Measurements from ENCODE around the gene TMEM236.
"Not testable (repeated sequence)": the region's sequence is repeated elsewhere in the genome, so short reads cannot be mapped to it uniquely, and the experiment has no call there.

The TMEM236 gene, protein sequence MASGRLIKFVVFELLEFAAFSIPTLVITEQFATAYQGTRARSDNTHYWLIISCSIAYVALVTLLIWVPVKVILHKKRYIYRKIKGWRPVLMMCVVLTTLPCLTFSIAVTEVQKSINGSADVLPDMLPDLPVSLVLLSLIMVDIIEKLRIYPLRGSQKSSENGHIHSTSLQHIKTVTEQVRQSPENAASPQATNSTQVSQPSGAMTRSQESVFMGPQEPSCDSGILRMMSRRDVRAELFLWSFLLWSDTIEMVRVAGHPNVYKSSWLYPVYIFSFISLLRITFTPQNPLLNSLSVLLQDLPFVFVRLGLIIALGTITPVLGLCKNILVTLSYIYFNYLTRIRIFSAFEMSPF

GRCh38 chr10:17751781-17752445 lies at the start of gene TMEM236:
TSS of gene TMEM236 (plus strand) at chr10:17752201. CDS start at chr10:17752296, 95 bp downstream.
- no peak for DNase-seq (ENCODE audit: low read depth in 2 of 2)

DNA sequence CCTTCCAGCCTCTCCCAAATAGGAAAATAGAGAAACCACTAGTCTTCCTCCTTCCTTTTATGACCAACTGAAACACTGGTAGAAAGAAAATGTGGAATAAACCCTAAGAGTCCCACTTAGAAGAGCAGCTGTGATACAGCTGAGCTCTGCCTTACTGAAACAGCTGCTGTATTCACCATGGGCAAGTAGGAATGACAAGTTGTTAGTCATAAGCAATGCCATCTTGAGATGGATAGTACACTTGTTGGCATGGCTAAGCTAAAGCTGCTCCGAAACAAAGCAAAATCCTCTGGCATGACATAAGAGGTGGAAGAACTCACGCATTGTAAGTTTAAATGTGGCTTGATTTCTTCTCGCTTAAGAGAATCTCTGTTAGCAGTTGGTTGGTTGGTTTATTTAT lies 48.3 kb upstream of the TMEM236 start:
- DNase-seq (ENCODE audit: low read depth in 2 of 2) = no peak

DNA sequence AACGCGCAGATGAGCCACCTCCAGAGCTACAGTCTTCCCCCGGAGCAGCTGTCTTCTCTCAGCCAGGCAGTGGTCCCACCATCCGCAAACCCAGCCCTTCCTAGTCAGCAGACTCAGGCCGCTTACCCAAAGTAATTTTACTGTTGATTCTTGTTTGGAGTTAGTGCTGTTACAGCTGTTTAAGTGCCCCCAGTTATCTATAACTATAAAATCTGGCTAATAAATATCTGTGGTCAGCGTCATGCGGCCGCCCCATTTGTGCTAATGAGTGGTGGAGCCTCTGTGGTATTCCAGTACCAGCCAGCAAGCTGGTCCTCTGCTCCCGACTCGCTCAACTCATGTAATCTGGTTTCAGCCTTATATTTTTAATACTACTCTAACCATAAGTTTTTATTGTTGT lies 43.2 kb upstream of the TMEM236 start:
- DNase-seq (ENCODE audit: low read depth in 2 of 2) = no peak

DNA sequence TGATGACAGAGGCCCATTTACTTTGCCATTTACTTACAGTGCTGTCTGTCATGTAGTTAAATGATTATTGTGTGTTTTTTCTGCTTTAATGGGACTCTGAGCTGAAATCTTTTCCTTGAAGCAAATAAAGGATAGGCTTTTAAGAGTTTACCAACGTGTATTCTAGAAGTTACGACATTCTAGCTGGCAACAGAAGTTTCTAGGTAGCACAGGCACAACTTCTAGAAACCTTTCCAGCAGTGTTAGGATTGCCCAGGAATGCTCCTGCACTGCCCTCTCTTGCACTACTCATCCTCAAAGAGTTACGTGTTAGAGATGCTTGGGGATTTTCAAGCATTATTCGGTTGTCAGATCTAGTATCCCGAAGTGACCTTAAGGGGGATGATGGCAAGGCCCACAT lies 42.5 kb upstream of the TMEM236 start:
- DNase-seq (ENCODE audit: low read depth in 2 of 2) = no peak

GRCh38 chr10:17710181-17710580 lies 41.8 kb upstream of the TMEM236 start:
- DNase-seq (ENCODE audit: low read depth in 2 of 2) = no peak

DNA sequence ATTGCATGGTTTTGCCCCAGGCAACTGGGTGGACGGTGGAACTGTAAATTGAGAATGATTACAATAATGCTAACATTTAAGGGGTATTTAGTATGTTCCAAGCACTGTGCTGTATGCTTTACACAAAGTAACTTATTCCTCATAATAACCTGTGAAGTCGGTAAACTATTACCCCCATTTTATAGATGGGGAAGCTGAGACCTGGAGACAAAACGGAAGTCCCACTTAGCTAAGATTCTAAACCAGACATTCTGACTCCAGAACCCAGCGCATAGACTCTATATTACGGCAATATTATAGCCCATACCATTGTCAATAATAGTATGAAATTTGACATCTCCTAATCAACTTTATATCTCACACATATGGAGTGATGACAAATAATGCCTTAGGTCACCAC lies 39.9 kb upstream of the TMEM236 start:
- no peak for DNase-seq (ENCODE audit: low read depth in 2 of 2)

- no peak for DNase-seq (ENCODE audit: low read depth in 2 of 2)
These were observed 39.1 kb upstream of the TMEM236 start for GRCh38 chr10:17712717-17713471.

DNA sequence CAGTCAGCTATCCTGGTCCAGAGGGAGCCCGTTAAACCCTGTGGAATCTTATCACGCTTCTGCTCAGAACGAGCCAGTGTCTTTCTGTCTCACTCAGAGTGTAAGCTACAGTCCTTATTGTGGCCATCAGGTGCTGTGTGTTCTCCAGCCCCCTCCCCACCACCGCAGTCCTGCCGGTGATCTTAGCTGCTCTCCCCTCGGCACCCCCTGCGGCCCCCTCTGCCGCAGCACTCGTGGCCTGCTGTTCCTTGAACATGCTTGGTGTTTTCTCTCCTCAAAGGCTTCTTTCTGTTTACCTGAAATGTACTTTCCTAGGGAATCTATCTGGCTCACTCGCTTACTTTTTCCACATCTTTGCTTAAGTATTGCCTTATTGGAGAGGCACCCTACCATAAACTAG lies 38.2 kb upstream of the TMEM236 start:
- no peak for DNase-seq (ENCODE audit: low read depth in 2 of 2)

DNA sequence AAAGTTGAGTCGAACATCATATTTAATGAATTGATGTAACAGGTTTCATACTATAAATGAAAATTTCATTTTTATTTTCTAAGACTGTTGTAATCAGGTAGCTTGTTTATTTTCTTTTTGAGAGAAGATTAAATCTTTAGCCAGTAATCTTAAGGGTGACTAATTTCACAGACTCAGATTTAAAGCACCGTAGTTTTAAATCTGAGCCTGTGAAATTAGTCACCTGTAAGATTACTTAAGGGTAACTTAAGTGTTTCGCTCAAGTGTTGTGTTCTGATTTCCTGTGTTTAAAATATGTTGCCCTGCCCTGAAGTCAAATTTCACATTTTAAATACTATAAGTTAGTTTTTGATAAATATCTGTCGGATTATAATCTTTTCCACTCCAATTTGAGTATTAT lies 35.8 kb upstream of the TMEM236 start:
- no peak for DNase-seq (ENCODE audit: low read depth in 2 of 2)

DNA sequence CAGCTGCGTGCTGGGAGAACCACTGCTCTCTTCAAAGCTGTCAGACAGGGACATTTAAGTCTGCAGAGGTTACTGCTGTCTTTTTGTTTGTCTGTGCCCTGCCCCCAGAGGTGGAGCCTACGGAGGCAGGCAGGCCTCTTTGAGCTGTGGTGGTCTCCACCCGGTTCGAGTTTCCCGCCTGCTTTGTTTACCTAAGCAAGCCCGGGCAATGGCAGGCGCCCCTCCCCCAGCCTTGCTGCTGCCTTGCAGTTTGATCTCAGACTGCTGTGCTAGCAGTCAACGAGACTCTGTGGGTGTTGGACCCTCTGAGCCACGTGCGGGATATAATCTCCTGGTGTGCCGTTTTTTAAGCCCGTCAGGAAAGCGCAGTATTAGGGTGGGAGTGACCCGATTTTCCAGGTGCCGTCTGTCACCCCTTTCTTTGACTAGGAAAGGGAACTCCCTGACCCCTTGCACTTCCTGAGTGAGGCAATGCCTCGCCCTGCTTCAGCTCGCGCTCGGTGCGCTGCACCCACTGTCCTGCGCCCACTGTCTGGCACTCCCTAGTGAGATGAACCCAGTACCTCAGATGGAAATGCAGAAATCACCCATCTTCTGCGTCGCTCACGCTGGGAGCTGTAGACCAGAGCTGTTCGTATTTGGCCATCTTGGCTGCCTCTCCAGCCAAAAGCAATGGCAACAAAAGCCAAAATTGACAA lies 29.5 kb upstream of the TMEM236 start:
- DNase-seq (ENCODE audit: low read depth in 2 of 2) = not testable (repeated sequence)

DNA sequence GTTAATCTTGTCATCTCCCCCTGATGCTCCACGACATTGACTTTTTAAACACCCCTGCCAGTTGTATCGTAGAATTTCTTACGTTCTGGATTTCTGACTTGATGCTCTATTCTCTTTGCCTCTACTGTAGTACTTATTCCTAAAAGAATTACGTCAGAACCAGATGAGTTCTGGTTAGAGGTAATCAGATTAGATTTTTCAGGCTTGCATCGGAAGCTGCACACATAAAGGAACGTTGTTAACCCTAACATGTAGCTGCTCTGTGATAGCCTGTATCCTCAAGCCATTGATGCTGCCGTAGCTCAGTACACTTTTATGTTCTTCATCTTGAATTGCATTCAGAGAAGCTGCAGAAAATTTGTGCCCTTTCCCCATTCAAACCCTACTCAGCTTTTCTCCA lies 26.3 kb upstream of the TMEM236 start:
- DNase-seq (ENCODE audit: low read depth in 2 of 2) = no peak

DNA sequence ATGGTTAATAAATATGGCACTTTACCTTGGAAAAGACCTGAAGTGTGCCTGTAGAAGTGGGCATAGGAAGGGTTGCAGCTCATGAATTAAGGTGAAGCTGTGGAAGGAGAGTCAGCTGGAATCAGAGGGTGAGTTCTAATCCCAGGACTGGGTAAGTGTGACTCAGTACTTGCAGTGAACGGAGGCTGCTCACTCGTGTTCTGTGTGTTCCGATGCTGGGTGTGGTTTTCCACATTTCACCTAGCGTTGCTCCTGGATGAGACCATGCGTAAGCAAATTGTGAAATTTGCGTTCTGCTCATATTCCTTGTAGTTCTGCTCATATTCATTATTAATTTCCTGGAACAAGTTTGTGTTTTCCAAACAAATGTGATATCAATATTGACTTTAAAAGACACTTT lies 22.4 kb upstream of the TMEM236 start:
- DNase-seq (ENCODE audit: low read depth in 2 of 2) = no peak

GRCh38 chr10:17730667-17731066 lies 21.3 kb upstream of the TMEM236 start:
- no peak for DNase-seq (ENCODE audit: low read depth in 2 of 2)

- DNase-seq (ENCODE audit: low read depth in 2 of 2) = no peak
These were observed 20.5 kb upstream of the TMEM236 start for GRCh38 chr10:17731331-17732020.

- no peak for DNase-seq (ENCODE audit: low read depth in 2 of 2)
These were observed 18.4 kb upstream of the TMEM236 start for GRCh38 chr10:17733620-17734019.

DNA sequence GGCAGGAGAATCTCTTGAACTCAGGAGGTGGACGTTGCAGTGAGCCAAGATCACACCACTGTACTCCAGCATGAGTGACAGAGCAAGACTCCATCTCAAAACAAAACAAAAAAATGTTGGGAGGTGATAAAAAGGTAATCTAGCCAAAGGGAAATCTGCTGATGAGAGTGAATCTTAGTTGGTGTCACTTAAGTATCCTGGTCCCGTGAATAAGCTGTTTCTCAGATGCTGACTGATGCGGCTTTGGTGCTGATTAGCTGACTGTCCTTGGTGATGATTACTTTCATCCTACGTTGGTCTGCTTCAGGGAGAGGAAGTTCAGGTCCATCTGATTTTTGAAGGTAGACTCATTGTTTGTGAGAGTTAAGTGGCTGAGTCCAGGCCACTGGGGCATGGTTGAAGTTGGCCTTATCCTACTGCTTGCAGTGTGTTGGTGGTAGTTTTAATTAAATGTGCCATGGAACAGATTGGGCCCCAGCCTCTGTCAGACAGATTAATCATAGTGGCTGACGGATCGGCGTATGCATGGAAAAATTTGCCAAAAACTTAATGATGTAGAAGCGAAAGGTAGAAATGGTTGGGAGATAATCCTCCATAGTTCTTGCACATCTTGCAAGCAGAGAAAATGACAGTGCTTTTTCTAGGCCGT lies 17.4 kb upstream of the TMEM236 start:
- DNase-seq (ENCODE audit: low read depth in 2 of 2) = no peak

DNA sequence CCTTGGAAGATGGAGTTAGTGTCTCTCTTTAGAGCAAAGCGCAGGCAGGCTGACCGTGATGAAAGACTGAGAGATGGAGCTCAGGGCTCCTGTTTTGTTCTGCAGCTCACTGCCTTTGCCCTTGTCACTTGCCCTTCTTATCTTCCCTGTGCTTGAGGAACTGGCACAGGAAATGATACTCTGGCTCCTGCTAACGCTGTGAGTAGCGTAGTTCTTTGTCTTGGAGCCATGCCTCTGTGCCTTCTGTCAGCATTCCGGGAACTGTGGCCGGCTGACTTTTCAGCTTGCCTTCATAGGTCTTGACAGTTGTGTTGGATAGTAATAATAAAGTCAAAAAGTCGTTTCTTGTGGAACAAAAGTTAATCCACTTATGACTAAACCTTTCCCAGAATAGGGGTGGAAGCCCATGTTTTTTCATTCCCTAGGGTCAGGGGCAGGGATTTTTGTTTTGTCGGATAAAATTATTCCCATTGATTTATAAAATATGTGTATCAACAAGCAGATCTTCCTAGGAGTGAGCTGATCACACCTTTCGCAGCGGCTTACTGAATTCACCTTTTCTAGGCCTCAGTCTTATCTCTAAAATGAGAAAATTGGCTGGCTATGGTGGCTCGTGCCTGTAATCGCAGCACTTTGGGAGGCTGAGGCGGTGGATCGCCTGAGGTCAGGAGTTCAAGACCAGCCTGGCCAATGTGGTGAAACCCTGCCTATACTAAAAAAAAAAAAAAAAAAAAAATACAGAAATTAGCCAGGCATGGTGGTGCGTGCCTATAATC lies 16.6 kb upstream of the TMEM236 start:
- DNase-seq (ENCODE audit: low read depth in 2 of 2) = no peak

DNA sequence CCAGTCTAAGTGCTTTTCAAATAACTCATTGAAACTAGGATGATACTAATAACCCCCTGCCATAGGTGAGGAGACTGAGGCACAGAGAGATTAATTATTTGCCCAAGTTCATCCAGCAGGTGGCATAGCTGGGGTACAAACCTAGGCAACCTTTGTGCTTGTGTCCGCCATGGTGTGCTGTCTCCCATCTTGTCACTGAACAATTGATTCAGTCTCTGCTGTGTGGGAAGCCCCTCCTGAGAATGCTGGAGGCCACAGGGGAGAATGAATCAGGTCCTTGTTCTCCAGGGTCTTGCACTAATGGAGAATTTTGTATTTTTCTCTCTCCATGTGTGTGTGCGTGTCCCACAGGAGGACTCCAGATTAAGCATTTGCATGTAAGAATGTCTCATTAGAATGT lies 15.8 kb upstream of the TMEM236 start:
- no peak for DNase-seq (ENCODE audit: low read depth in 2 of 2)

DNA sequence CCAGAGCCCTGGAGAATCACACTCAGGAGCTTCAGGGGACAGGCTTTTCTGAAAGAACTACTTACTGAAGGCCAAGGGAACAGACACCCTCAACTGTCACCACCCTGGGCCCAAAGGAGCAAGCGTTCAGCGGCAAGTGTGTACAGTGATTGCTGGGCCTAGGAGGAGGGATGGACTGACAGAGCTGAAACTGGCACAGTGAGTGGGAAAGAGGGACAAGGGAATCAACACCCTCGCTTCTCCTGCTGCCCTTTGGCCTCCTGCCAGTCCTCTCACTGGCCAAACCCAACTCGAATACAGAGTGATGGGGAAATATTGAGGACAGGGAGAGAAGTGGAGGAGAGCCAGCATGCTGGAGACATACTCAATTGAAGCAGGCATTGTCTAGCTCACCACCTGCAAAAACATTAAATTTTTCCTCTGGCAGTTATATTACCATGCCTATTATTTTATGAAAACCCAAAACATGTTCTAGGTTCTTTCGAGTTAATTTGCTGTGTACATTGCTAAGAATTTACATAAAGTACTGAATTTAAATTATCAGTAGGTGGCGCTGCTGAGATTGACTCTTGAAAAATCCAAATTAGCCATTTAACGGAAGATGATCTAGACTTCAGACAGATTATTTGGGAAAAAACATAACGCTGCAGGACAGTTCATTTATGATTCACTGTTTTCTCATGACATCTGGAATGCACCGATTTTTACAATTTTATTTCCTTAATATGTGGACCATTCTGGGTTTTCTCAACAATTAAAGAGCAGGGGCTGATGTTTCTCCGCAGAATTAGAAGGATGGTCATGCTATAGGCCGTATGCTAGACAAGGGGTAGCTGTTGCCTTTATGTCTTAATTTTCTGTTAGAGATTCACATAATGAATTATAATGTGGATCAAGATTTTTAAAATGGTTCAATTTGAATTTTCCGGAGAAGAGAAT lies 14.7 kb upstream of the TMEM236 start:
- DNase-seq (ENCODE audit: low read depth in 2 of 2) = no peak
